ENCODE data around the gene PLEKHJ1. TPM values are rescaled to one million over a fixed set of nuclear protein-coding genes. Genes with fewer than 3 reads are reported as not detected.

Gene PLEKHJ1
- total and polyA plus RNA-seq, 2 of the 8 experiments (the other 6 are each of a cell fraction or from before 2014, with no cell fraction given) = 135 to 187 TPM

DNA sequence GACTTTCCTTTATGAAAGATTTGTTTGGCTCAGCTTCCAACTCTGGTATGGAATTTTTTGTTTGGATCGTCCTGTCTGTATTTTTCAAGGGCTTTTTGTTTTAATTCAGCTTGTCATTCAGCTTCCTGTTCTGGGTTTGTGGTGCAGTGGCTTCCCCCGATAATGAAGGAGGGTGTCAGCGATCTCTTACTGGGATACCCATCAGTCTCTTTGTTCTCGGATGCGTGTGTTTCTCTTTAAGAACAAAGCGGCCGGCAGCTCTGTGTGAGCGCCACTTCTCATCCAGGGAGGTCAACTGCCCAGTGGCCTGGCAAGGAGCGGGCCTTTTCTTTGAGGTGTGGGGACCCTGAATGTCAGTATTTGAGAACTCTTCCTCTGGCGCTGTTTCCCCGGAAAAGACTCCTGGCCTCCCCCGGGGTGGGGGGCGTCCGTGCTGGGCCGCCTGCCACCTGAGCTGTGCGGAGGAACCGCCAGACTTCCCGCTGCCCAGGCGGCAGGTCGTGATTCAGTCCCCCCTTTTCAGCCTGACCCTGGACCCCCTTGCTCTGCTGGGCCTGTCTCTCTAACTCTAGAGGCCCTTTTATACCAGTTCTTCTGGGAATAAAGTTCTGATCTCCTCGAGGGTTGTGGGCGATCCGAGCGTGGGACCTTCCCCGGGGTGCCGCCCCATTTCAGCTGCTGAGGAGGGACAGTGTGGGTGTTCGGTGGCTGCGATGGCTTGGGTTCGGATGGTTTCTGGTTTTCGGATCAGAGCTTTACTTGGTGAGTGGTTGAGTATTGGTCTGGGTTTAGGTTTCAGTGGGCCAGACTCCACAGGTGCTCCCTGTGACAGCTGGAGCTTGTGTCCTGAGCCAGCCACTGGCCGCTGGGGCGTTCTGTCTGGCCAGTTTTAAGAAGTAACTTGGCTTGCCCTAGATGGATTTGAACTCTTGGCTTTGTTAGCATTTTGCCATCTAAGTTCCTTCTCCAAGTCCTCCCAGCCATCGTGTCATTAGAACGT is 3.9 kb upstream of the PLEKHJ1 start:
- CTCF ChIA-PET (ENCODE audit: partially characterized antibody) = interaction anchor here (0.5 to 4.1 kb wide), 11 partner anchors 9 to 1714 kb away, joined by 3 to 35 read pairs (median 5); partner anchors contain the start of gene AMH

More for the DNA sequence above, 3.9 kb upstream of the PLEKHJ1 start:
- peak; percentile 32 for FAIRE-seq
- Histone ChIP-seq H4K5ac (ENCODE audit: insufficient read length, low read depth, low read length) (no peak overlapping the region), H2BK5ac (ENCODE audit: low read depth, low read length) (peak overlapping the region; percentile 60; the same call in 1 of the 2 replicates), H4K8ac (ENCODE audit: extremely low read depth, insufficient read depth, low read length) (no peak overlapping the region; the same call in 1 of the 2 replicates), H3K4me2 (ENCODE audit: insufficient read depth in 1 of 2, low read depth in 2 of 2, low read length in 2 of 2) (peak overlapping the region; percentile 7 to 93), H3K4me3 (ENCODE audit: extremely low read depth in 1 of 4, insufficient read depth in 2 of 4, low read depth in 3 of 4, low read length in 4 of 4) (peak overlapping the region; percentile 14 to 81 (median 22); a peak in 5 of 8 replicates), H3K9ac (replicated peaks in 1 of 4; ENCODE audit: extremely low read depth in 1 of 4, low read depth in 3 of 4, low read length in 3 of 4) (peak overlapping the region in 2 of 4 experiments; percentile 13 to 14; a peak in 4 of 7 replicates), H3K9me3 (ENCODE audit: insufficient read depth in 2 of 2, low read depth in 1 of 2, low read length in 1 of 2) (no peaks in the 10 kb centered on the region), H3K4ac (replicated peaks; ENCODE audit: insufficient read length, low read depth, low read length) (no peak overlapping the region), H3K36me3 (ENCODE audit: control insufficient read depth in 2 of 4, insufficient read depth in 4 of 4, low read length in 3 of 4) (peaks cover 14 to 27% (median 21%) of the 10 kb centered on the region in 4 experiments; a peak in 7 of 8 replicates), H3K56ac (replicated peaks; ENCODE audit: insufficient read length, low read depth, low read length) (no peak overlapping the region), H2BK20ac (ENCODE audit: low read length) (peak overlapping the region; percentile 72; the same call in 1 of the 2 replicates), H2BK12ac (ENCODE audit: low read depth, low read length) (0 out of 2 replicates have a peak overlapping the region, but pooled peaks have one; percentile 27), H3K27ac (ENCODE audit: low read depth, low read length) (no peak overlapping the region), H2AK5ac (ENCODE audit: low read depth, low read length) (no peak overlapping the region), H4K91ac (replicated peaks; ENCODE audit: insufficient read length, low read length) (peak overlapping the region; percentile 6), H2BK120ac (replicated peaks; ENCODE audit: low read depth, low read length) (no peak overlapping the region), H3K23ac (ENCODE audit: insufficient read length) (no peak overlapping the region), H2AFZ (ENCODE audit: low read length) (no peak overlapping the region), H3K79me1 (ENCODE audit: low read depth, low read length) (peaks cover 27% of the 10 kb centered on the region), H4K20me1 (replicated peaks in 1 of 2; ENCODE audit: control insufficient read depth in 1 of 2, insufficient read depth in 2 of 2, low read length in 2 of 2) (peaks cover 37 to 52% of the 10 kb centered on the region in 2 experiments), H3K4me1 (replicated peaks in 1 of 4; ENCODE audit: control insufficient read depth in 3 of 4, insufficient read depth in 4 of 4, low read length in 3 of 4) (peaks cover 0 to 21% (median 14%) of the 10 kb centered on the region in 4 experiments; a peak in 6 of 7 replicates), H3K79me2 (ENCODE audit: control insufficient read depth in 1 of 2, insufficient read depth in 2 of 2, low read length in 2 of 2) (peaks cover 44 to 78% of the 10 kb centered on the region in 2 experiments), H3K27me3 (replicated peaks in 1 of 4; ENCODE audit: control insufficient read depth in 3 of 4, extremely low read depth in 1 of 4, insufficient read depth in 3 of 4, low read length in 3 of 4) (no peaks in the 10 kb centered on the region), H3K18ac (ENCODE audit: extremely low read depth, low read length) (no peak overlapping the region), H2BK15ac (ENCODE audit: low read length) (no peak overlapping the region), H3K14ac (ENCODE audit: insufficient read length) (no peak overlapping the region), H3K23me2 (ENCODE audit: low read depth, low read length) (peaks cover 8% of the 10 kb centered on the region; the same call in 1 of the 2 replicates)
- WGBS, 2 experiments (ENCODE audit: extremely low coverage in 1 of 2, insufficient coverage in 1 of 2, insufficient read length in 1 of 2, insufficient replicate concordance in 2 of 2, low coverage in 1 of 2, low lambda C conversion rate in 2 of 2, missing lambda C conversion rate in 1 of 2) = 54% methylated on average over 33 of the region's 34 CpGs; no CpG with 5 or more reads in 1 of the 2 experiments
- POLR2A ChIA-PET (ENCODE audit: partially characterized antibody) = interaction anchor here (0.9 to 10.3 kb wide), 16 partner anchors 10 to 187 kb away, joined by 3 to 206 read pairs (median 5); partner anchors contain the start of genes AMH and JSRP1
- TF ChIP-seq EZH2 (IDR thresholded peaks at IDR 0.05; ENCODE audit: low read depth, low read length, severe bottlenecking) = no peak
- 0 out of 4 replicates have a peak, but pooled peaks of 1 of the 2 experiments have one; percentile 27 for TF ChIP-seq SIN3A (conservative IDR thresholded peaks at IDR 0.05 in 1 of 2, IDR thresholded peaks at IDR 0.05 in 1 of 2; ENCODE audit: low read depth in 1 of 2, low read length in 2 of 2)
- peak; percentile 70 for TF ChIP-seq NANOG (IDR thresholded peaks at IDR 0.05; ENCODE audit: insufficient read depth, low read depth, low read length, poor library complexity, severe bottlenecking)
- no peak for DNase-seq (ENCODE audit: low read depth in 1 of 2, low spot score in 2 of 2)
